NCI-H446 treated with DMSO at 0.1 percent for 48 hours (cell line): ENCODE results near the gene SIMC1.
"Not testable (repeated sequence)": the region's sequence is repeated elsewhere in the genome, so short reads cannot be mapped to it uniquely, and the experiment has no call there.

Experiments
- DNase-seq: peaks from one replicate; lab custom pipeline; 2025; lab: John Stamatoyannopoulos, UW

The SIMC1 gene

DNA sequence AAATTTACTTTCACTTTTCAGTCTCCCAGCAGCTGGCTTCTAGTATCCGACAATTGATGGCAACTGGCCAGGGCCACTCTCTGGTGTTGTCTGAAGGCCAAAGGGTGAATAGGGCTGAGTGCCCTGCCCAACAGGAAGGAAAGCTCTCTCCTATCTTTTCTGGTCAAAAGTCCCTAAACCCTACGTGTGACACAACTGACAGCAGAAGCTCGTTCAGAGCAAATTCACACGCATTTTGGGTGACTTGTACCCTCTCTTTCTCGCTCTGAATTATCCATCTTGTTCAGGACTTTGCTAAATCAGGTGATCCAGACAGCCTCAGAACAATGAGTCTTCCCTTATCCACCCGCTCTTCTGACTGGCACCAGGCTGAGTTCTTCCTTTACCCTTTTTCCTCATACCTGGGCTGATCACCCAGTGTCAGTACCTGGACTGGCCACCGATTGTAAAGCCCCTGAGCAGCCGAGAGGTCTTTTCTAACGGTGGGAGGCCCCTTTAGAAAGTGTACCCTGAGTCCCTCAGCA, 21.8 kb upstream of the SIMC1 start:
- DNase-seq: not testable (repeated sequence)

GRCh38 chr5:176217188-176217729, 21.0 kb upstream of the SIMC1 start:
- DNase-seq: not testable (repeated sequence)

DNA sequence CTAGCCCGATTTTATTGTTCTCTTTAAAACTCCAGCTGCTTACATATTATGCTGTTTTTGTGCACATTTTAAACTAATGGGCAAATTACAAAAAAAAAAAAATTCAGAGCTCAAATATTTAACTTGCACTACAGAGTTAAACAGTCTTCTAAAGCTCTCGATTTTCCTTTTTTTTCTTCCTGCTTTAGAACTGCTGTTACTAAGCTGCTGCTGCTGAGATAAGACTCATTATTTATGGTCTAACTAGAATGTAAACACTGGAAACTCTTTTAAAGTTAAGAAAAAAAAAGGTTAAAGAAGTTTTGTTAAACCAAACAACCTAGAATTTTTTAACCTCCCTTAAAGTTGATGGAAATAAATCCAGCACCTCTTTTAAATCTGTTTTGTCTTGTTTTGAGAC, 20.5 kb upstream of the SIMC1 start:
- not testable (repeated sequence) for DNase-seq

DNA sequence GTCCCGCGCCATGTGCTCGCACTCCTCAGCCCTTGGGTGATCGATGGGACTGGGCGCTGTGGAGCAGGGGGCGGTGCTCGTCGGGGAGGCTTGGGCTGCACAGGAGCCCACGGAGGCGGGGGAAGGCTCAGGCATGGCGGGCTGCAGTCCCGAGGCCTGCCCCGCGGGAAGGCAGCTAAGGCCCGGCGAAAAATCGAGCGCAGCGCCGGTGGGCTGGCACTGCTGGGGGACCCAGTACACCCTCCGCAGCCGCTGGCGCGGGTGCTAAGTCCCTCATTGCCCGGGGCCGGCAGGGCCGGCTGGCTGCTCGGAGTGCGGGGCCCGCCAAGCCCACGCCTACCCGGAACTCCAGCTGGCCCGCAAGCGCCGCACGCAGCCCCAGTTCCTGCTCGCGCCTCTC, 16.2 kb upstream of the SIMC1 start:
- not testable (repeated sequence) for DNase-seq

DNA sequence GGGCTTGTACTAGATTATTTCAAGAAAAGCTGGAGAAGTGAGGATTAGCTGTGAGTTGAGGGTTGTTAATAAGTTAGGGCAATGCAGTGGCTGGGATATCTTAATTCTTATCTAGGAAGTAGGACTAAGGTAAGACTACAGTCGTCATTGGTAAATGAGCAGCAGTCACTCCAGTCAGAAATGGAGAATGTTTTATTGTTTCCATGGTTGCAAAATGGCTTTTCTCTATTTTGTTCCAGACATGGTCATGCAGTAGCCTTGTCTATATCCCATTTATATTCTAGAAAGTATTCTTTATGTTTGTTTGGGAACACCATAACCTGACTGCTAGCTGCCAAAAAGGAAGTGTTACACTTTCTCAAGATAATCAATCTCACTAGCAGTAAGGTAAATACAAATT, 9.9 kb upstream of the SIMC1 start:
- not testable (repeated sequence) for DNase-seq

- not testable (repeated sequence) for DNase-seq
Observed at GRCh38 chr5:176233253-176233652, 5.0 kb upstream of the SIMC1 start.

GRCh38 chr5:176235155-176235554, 3.1 kb upstream of the SIMC1 start:
- DNase-seq: peak; percentile 17

DNA sequence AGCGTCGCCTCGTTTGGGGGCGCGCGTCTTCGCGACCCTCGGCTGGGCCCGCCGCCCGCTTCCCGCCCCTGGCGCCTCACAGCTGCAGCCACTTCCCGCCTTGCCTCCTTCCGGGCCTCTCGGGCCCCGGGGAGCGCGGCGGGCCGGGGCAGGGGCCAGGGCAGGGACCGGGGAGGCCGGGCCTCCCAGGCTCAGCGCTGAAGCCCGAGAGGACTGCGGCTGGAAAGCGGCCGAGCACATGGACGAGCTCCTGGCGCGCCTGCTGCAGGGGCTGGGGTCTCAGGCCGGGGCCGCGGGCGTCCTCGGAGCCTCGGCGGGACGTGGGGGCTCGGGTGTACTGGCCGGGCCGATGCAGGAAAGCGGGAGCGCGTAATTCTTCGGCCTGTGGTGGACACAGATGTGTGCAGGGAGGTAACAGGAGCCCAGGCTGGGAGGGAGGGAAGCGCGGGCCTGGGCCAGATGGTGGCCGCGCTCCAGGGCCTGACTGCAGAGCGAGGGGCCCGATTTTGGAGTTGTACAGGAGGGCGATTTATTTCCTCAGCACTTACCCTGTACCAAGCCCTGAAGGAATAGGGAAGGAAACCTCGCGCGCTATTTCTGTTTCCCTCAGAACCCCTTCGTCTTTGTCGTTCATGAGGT, 540 bp downstream of the SIMC1 start:
- DNase-seq: not testable (repeated sequence)

DNA sequence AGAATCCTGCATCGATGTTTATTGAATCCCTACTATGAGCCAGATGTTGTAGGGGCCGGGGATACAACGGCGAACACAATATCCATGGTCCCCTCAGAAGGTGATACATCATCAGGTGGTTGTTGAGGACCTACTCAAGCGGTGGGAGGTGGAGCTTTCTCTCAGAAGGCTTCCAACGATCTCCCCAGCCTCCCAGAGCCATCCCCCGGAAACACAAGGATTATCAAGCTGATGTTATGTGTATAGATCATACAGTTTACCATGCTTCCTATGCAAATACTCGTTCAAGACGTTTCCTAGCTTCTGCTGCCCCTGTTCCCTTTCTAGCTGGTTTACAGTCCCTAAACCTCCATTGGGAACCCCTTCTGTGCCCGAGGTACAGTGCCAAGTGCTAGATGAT, 1.1 kb downstream of the SIMC1 start:
- DNase-seq: not testable (repeated sequence)

GRCh38 chr5:176244318-176244717, 6.1 kb downstream of the SIMC1 start:
- DNase-seq: not testable (repeated sequence)

- not testable (repeated sequence) for DNase-seq
Observed at GRCh38 chr5:176245074-176245473, 6.8 kb downstream of the SIMC1 start.

DNA sequence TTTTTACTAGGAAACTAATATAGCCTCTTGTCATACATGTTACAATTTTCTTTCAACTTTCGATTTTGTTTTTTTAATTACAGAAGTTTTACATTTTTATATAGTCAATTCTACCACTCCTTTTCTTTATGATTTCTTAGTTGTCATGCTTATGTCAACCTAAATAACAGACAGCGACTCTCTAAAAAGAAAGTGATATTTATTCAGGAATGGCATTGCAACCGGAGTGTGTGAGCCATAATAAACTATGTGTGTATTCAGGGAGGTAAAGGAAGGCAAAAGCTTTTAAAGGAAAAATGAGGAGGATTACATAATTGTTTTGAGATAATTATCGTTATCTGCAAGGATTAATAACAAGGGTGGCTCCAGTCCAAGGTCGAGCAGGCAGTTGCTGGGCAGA, 7.3 kb downstream of the SIMC1 start:
- DNase-seq: not testable (repeated sequence)

DNA sequence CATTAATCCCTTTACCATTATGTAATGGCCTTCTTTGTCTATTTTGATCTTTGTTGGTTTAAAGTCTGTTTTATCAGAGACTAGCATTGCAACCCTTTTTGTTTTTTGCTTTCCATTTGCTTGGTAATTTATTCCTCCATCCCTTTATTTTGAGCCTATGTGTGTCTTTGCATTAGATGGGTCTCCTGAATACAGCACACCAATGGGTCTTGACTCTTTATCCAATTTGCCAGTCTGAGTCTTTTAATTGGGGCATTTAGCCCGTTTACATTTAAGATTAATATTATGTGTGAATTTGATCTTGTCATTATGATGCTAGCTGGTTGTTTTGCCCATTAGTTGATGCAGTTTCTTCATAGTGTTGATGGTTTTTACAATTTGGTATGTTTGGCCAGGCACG, 12.5 kb downstream of the SIMC1 start:
- not testable (repeated sequence) for DNase-seq

DNA sequence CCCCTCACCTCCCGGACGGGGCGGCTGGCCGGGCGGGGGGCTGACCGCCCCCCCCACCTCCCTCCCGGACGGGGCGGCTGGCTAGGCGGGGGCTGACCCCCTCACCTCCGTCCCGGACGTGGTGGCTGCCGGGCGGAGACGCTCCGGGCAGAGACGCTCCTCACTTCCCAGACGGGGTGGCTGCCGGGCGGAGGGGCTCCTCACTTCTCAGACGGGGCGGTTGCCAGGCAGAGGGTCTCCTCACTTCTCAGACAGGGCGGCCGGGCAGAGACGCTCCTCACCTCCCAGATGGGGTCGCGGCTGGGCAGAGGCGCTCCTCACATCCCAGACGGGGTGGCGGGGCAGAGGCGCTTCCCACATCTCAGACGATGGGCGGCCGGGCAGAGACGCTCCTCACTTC, 13.9 kb downstream of the SIMC1 start:
- DNase-seq: not testable (repeated sequence)

DNA sequence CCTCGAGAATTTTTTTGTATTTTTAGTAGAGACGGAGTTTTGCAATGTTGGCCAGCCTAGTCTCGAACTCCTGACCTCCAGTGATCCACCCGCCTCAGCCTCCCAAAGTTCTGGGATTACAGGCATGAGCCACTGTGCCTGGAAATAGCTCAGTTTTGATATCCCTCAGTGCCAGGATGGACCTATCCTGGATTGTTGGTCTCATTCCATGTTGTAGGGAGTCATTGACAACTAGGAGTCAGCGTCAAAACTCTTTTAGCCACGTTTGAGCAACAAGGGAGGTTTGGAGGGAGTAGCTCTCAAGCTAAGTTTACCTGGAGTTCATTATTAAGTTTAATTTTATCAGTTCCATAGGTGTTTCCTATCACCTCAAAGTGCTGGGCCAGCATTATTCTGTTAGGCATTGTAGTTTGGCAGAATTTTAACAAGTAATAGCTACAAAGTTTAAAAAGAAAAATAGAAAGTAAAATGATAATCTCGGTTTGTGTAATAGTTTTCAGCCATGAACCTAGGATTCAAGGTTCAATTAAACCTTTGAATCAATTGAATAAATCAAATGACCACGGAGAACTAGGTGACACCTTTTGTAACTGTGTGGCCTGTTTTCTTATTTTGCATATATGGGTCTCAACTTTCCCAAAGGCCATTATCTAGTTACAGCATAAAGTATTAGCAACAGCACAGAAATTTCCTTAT, 15.3 kb downstream of the SIMC1 start:
- not testable (repeated sequence) for DNase-seq

- not testable (repeated sequence) for DNase-seq
Observed at GRCh38 chr5:176254066-176254393, 15.8 kb downstream of the SIMC1 start.

DNA sequence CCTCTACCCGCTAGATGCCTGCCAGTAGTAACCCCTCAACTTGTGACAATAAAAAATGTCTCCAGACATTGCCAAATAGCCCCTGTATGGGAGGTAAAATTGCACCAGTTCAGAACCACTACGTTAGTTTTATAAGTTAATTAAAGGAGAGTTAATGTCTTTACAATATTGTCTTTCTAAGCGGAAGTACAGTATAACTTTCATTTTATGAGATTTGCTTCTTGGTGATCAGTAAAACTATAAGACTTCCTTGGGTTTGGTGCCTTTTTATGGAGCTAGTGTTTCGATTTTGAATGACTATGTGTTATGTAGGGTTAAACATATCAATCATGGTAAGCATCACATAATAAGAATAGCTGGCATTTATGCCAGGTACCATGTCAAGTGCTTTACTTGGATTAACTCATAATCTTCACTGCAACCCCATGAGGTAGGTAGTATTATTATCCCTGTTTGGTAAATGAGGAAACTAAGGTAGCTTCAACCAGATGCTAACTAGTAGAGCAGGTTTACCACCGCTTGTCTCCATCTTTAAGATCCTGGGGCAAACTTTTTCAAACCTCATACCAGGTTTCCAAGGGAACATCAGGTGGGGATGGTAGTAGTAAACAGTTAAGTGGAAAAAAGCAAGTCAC, 19.8 kb downstream of the SIMC1 start:
- not testable (repeated sequence) for DNase-seq

- not testable (repeated sequence) for DNase-seq
Observed at GRCh38 chr5:176260682-176261081, 22.5 kb downstream of the SIMC1 start.

- DNase-seq: not testable (repeated sequence)
Observed at GRCh38 chr5:176266448-176266847, 28.2 kb downstream of the SIMC1 start.

GRCh38 chr5:176289018-176289417, 50.8 kb downstream of the SIMC1 start:
- DNase-seq: not testable (repeated sequence)

GRCh38 chr5:176290057-176290840, 52.0 kb downstream of the SIMC1 start:
- not testable (repeated sequence) for DNase-seq

DNA sequence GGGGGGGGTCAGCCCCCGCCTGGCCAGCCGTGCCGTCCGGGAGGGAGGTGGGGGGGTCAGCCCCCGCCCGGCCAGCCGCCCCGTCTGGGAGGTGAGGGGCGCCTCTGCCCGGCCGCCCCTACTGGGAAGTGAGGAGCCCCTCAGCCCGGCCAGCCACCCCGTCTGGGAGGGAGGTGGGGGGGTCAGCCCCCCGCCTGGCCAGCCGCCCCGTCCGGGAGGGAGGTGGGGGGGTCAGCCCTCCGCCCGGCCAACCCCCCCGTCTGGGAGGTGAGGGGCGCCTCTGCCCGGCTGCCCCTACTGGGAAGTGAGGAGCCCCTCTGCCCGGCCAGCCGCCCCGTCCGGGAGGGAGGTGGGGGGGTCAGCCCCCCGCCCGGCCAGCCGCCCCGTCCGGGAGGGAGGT, 67.1 kb downstream of the SIMC1 start:
- DNase-seq: not testable (repeated sequence)
